ENCODE measurements around the gene MMS19. TPM values are rescaled to one million over a fixed set of nuclear protein-coding genes. Genes with fewer than 3 reads are reported as not detected.

The MMS19 gene
- total RNA-seq, 6 donors from 2014 or later: 62.5 to 148 (median 77.0) TPM

DNA sequence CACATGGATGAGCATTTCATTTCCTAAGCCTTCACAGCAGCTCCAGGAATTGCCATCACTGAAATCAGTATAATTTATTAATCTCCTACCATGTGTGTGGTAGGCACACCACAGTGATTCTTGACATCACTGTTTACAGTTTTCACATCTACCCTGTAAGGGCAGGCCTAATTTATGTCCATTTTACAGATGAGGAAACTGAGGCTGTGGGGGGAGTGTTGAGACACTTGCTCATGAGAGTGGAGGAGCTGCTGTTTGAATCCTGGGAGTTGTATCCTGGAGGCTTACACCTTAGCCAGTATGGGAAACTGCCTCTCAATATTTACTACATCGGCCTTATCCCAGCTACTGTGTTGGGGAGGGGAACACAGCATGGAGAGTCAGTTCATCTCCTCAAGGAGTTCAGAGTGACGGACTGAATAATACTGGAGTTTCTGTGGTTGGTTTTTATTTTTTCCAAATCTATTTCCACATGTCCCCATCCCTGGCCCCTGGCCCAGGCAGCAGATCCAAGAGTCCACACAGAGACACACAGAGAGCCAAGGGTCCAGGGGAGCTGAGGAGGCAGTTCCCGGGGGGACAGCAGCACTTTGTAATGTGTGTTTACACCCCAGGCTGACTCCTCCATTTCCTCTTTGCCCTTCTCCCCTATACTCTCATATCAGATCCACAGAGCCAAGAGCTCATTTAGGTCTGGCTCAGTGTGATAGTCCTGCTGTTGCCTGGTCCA lies 13.7 kb upstream of the MMS19 start:
- H3K27ac ChIP-seq: no peak overlapping the region
- TF ChIP-seq POLR2AphosphoS5 (IDR thresholded peaks at IDR 0.05) (no peak), EP300 (IDR thresholded peaks at IDR 0.05) (no peak), POLR2A (IDR thresholded peaks at IDR 0.05) (no peak), CTCF (IDR thresholded peaks at IDR 0.05) (no peak)
- peak in 1 of 2 donors; percentile 35 for ATAC-seq (ENCODE audit: low FRiP score in 2 of 2)
- peaks cover 5 to 28% (median 17%) of the 10 kb centered on the region in 4 donors for H3K4me1 ChIP-seq
- DNase-seq: no peak
- no peaks in the 10 kb centered on the region for H3K27me3 ChIP-seq
- H3K4me3 ChIP-seq: no peak overlapping the region
- no peaks in the 10 kb centered on the region for H3K9me3 ChIP-seq
- H3K36me3 ChIP-seq: no peaks in the 10 kb centered on the region
- 70 to 76% methylated on average over 3 of the region's 3 CpGs for WGBS, 2 donors

DNA sequence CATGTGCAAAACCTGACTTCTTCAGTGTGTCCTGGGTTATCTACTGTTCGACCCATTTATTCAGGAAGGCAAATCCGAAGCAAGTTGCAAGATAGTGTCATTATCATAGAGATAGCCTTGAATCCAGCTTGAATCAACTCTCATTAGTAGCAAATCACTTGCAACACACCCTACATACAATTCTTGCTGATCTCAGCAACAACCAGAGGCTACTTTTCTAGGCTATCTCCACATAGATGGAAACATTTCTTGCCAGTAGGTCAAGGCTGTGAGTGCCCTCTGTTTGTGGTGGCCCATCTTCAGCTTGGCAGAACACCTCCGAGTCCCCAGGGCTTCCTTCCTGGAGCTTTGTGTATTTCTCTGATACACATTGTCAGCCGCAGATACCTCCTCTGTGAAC lies 12.5 kb upstream of the MMS19 start:
- Histone ChIP-seq H3K4me1 (peaks cover 0 to 25% (median 12%) of the 10 kb centered on the region in 4 donors), H3K27me3 (no peaks in the 10 kb centered on the region), H3K9me3 (no peaks in the 10 kb centered on the region), H3K4me3 (no peak overlapping the region), H3K27ac (no peak overlapping the region), H3K36me3 (no peaks in the 10 kb centered on the region)
- ATAC-seq (ENCODE audit: low FRiP score in 2 of 2) (no peak), DNase-seq (no peak)
- 79 to 84% methylated on average over 4 of the region's 4 CpGs for WGBS, 2 donors
- TF ChIP-seq EP300 (IDR thresholded peaks at IDR 0.05): no peak
- TF ChIP-seq POLR2A (IDR thresholded peaks at IDR 0.05): no peak
- no peak for TF ChIP-seq POLR2AphosphoS5 (IDR thresholded peaks at IDR 0.05)
- TF ChIP-seq CTCF (IDR thresholded peaks at IDR 0.05): no peak

GRCh38 chr10:97509120-97509680 lies 11.0 kb upstream of the MMS19 start:
- no peaks in the 10 kb centered on the region for H3K27me3 ChIP-seq
- no peak for DNase-seq
- no peak for TF ChIP-seq CTCF (IDR thresholded peaks at IDR 0.05)
- no peaks in the 10 kb centered on the region for H3K36me3 ChIP-seq
- no peaks in the 10 kb centered on the region for H3K9me3 ChIP-seq
- peak in 1 of 2 donors; percentile 13 for ATAC-seq (ENCODE audit: low FRiP score in 2 of 2)
- H3K4me3 ChIP-seq: no peak overlapping the region
- WGBS, 2 donors: 86 to 90% methylated on average over 8 of the region's 8 CpGs
- peaks cover 5 to 18% (median 11%) of the 10 kb centered on the region in 4 donors for H3K4me1 ChIP-seq
- H3K27ac ChIP-seq: no peak overlapping the region

DNA sequence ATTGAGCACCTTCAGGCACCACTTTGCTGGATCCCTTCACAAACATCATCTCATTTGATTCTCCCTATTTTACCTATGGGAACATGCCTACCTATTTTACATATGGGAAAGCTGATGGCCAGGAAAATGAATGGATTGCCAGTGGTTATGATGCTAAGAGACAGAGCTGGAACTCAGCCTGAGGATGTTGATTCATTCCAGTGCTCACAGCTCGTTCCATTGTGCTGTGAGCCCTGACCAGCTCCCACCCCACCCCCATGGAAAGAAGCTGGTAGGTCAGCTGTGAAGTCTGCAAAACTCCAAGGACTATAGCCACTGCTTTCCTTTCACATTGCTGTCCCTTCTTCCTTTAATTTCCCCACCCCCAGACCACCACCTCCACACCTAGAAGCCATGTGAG lies 10.1 kb upstream of the MMS19 start:
- Histone ChIP-seq H3K27me3 (no peaks in the 10 kb centered on the region), H3K9me3 (no peaks in the 10 kb centered on the region), H3K36me3 (no peaks in the 10 kb centered on the region), H3K27ac (no peak overlapping the region), H3K4me3 (no peak overlapping the region), H3K4me1 (peaks cover 5 to 19% (median 12%) of the 10 kb centered on the region in 4 donors)
- ATAC-seq (ENCODE audit: low FRiP score in 2 of 2) (no peak), DNase-seq (no peak)
- WGBS, 2 donors: 30 to 36% methylated on average over 1 of the region's 1 CpG
- TF ChIP-seq EP300 (IDR thresholded peaks at IDR 0.05) (no peak), POLR2AphosphoS5 (IDR thresholded peaks at IDR 0.05) (no peak), CTCF (IDR thresholded peaks at IDR 0.05) (no peak)

Data from upper lobe of left lung (tissue), 6 donors.